ENCODE measurements around the gene IL16. TPM values are rescaled to one million over a fixed set of nuclear protein-coding genes. Genes with fewer than 3 reads are reported as not detected.
"Not testable (repeated sequence)": the region's sequence is repeated elsewhere in the genome, so short reads cannot be mapped to it uniquely, and the experiment has no call there.

IL16 gene
- total RNA-seq, 1 donor from 2014 or later, result 2.5 TPM

DNA sequence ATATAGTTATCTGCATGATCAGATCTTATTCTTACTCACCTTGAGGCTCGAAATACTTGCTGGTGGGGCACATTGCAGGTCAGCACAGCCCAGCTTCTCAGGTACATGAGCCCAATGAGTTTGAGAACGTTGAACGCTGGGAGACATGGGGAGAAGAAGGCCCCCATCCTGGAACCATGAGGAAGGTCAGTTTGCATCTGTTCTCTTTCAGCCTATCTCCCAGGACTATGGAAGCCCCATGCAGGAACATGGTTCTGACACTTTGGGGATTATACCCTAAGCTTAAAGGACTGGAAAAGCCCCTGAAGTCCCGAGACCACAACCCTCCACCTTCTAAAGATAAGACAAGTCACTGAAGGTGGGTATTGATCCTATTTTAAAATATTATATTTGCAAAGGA, 144.7 kb downstream of the IL16 start:
- intact Hi-C loops (cut with DNase I), result no loop called here

DNA sequence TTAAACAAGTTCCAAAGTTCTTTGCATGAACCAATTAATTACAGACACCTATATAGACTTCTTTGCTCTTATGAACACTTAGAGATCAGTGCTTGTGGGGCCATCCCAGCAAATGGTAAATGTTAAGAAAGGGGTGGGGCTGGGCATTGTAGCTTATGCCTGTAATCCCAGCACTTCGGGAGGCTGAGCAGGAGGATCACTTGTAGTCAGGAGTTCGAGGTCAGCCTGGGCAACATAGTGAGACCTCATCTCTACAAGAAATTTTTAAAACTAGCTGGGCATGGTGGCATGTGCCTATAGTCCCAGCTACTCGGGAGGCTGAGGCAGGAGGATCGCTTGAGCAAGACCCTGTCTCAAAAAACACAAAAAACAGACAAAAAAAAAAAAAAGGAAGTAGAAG, 146.7 kb downstream of the IL16 start:
- intact Hi-C loops (cut with DNase I), result no loop called here
- no peak for DNase-seq (ENCODE audit: low spot score)

More for the DNA sequence above, 144.7 kb downstream of the IL16 start:
- DNase-seq (ENCODE audit: low spot score), result no peak

DNA sequence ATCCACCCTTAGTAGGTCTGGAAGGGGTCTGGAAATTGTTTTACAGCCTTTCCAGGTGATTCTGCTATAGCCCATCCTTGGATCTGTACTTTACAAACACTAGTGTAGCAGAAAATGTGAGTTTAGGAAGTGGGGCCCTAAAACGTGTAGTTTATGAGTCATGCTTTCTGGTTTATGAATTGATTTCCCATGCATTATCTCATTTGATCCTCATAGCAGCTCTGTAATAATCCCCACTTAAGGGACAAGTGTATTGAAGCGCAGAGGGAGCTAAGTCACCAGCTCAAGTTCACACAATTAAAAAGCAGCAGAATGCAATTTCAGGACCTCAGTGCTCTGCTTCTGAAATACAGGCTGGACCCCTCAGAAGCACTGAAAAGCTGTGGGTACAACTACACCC, 149.9 kb downstream of the IL16 start:
- DNase-seq (ENCODE audit: low spot score), result no peak
- intact Hi-C loops (cut with DNase I), result no loop called here

DNA sequence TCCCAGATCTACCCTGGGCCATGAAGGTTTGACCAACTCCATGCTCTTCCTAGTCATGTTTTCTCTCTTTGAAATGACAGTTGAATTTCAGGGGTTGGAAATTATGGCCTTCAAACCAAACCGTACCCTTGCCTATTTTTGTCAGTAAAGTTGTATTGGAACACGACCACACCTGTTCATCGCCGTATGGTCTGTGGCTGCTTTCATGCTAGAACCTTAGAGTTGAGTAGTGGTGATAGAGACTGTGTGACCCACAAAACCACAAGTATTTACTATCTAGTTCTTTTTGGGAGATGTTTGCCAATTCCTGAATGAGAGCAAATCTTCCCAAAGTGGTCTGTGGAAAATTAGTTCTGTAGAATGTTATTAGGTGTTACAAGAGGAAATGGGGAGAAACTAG, 151.2 kb downstream of the IL16 start:
- intact Hi-C loops (cut with DNase I), result no loop called here
- no peak for DNase-seq (ENCODE audit: low spot score)

DNA sequence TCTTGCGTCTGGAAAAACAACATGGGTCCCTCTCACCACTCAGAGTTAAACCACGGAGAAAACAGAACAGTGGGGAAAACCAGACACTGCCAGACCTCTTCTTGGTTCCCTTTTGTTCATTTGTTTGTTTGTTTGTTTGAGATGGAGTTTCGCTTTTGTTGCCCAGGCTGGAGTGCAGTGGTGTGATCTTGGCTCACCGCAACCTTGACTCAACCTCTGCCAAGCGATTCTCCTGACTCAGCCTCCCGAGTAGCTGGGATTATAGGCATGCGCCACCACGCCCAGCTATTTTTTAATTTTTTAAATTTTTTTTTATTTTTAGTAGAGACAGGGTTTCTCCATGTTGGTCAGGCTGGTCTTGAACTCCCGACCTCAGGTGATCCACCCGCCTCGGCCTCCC, 152.0 kb downstream of the IL16 start:
- DNase-seq (ENCODE audit: low spot score); intact Hi-C loops (cut with DNase I): not testable (repeated sequence)

DNA sequence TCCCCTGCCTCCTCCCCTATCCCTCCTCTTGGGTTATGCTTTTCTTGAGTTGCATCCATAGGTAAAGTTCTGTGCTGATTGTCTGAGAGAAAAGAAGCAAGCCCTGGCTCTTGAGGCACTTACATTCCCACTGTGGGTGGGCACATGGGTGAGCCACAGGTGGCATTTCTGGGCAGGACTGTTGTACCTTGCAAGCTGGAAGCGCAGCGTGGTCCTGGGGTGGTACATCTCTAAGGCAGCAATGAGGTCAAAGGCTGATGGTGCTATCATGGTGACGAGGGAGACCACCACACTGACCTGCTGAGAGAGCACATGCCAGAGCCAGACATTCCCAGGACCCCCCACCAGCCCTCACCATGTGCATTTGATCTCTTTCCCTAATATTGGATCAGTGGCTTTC, 152.6 kb downstream of the IL16 start:
- intact Hi-C loops (cut with DNase I), result no loop called here
- no peak for DNase-seq (ENCODE audit: low spot score)

DNA sequence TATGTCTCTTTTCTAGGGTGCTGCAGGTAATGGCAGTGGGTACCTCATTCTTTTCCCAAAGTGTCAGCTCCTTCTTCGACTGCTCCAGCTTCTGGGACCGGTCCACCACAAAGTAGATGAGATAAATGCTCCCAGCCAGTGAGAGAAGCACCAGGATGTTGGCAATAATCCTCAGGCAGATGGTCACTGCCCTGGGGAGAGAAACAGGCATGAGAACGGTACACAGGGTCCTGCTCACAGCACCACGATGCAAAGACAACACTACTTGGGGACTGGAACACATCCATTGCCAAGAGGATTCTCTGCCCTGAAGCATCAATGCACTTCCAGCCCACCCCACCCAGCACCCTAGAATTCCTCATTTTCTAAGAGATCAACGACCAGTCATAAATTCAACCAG, 155.0 kb downstream of the IL16 start:
- DNase-seq (ENCODE audit: low spot score), result no peak
- intact Hi-C loops (cut with DNase I), result no loop called here

DNA sequence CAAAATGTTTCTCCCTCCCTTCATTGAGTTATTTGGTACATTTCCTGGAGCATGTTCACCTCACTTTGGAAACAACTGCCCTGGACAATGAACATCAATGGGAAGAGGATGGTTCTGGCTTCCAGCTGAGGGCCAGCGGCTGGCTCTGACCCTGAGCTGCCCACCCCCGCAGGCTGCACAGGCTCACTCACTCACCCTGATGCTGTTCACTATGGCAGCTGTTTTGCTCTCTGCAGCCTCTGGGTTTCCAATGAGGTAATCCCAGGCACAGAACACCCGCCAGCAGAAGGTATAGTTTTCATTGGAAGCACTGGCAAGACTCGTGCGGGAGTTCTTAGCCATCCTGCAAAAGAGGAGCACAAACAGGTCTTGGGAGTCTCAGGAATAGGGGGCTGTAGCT, 159.6 kb downstream of the IL16 start:
- intact Hi-C loops (cut with DNase I), result no loop called here
- no peak for DNase-seq (ENCODE audit: low spot score)

DNA sequence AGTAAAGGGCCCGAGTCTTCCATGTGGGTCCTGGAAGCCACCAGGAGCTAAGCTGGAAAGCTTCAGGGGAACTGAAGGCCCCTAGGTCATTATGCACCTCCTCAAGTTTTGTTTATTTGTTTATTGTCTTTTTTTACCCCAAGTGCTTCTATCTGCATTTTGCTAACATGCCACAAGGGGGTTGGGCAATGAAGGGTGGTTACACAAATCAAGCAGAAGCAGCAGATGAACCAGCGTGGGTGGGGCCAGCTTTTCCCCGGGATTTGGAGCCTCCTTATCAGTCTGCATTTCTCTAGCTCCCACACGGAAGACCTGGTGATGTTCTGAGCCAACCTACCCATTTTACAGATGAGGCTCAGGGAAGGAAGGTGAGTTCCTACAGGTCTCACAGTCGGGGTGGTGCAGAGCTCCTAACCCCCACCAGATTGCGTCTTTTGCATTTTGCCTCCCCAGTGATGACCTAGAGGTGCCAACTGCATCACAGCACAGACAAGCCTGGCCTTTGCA, 160.6 kb downstream of the IL16 start:
- intact Hi-C loops (cut with DNase I), result no loop called here
- no peak for DNase-seq (ENCODE audit: low spot score)

DNA sequence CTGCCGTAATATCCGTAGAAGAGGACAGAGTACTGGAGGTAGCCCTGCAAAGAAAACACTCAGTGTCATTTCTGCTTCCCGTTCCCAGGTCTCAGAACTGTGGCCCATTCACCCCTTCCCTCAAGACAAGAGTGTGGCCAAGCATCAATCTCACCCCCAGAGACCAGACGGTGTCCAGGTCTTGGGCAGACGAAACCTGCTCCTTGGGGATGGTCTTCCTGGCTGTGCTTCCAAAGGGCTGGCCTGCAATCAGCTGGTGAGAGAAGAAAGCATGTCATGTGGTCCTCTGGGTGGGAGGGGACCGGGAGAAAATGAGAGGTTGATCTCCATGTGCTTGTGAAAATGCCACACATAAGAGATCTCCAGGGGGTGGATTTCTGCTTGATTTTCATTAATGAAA, 161.6 kb downstream of the IL16 start:
- no peak for DNase-seq (ENCODE audit: low spot score)
- intact Hi-C loops (cut with DNase I), result no loop called here

DNA sequence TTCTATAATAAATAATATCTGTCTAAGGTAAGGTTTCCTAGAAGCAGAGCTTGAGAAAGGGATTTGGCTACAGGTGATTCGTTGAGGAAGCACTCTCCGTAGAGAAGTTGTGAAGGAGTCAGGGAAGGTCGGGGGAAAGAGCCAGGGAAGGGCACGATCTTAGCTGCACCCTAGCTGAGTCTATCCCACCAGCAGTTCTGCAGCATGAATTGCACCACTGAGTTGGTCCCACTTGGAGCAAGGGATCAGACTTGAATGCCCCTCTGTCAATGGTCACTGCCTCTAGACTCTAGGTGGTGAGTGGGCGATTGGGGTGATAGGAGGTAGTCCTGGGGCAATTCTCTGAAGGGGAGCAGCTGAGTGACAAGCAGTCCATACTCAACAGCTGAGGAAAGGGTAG, 163.8 kb downstream of the IL16 start:
- DNase-seq (ENCODE audit: low spot score), result no peak
- intact Hi-C loops (cut with DNase I), result no loop called here

DNA sequence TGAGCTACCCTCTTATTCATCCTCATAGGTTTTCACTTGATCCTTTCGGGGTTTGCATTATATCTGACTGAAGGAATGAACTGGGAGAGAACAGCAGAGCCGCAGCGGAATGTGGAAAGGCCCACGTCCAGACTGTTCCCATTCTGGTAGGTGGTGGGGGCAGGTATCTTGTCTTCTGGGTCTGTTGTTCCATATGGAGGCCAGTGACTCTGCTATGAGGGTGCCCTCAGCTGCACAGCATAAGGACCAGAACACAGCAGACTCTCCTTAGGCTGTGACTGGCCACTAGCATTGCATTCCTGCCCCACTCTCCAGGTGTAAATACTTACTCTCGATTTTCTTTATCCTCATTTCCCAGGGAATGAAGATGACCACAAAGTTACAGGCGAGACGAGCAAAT, 165.2 kb downstream of the IL16 start:
- intact Hi-C loops (cut with DNase I), result no loop called here
- no peak for DNase-seq (ENCODE audit: low spot score)

DNA sequence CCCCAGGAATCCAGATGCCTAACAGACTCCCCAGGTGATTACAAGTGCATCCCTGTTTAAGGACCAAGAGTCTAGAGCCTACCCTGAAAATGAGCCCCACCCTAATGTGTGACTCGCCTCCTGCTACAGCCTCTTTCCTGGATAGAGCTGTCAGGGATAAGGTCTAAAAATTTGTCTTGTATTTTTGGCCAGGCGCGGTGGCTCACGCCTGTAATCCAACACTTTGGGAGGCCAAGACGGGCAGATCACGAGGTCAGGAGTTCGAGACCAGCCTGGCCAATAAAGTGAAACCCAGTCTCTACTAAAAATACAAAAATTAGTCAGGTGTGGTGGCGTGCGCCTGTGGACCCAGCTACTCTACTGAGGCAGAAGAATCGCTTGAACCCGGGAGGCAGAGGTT, 166.1 kb downstream of the IL16 start:
- DNase-seq (ENCODE audit: low spot score), result no peak
- intact Hi-C loops (cut with DNase I), result no loop called here

DNA sequence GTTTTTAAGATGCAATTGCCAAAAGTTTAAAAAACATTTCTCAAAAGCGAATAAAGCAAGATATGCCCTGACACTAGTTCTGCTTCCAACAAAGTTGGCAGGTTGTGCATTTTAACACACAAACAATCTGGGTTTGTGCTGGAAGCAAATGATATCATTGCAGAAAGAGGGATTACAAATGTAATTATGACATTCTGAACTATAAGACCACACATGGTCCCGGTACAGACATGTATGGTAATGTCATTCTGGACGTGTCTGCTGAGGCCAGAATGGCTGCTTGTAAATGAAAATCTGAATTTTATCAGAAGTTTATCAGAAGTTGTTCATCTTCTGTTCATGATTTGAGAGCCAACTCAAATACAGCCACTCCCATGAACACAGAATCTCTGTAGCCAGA, 166.6 kb downstream of the IL16 start:
- no peak for DNase-seq (ENCODE audit: low spot score)
- intact Hi-C loops (cut with DNase I), result no loop called here

Other genes with a start within 250 kb of the IL16 start
- gene MESD, start 207.1 kb upstream of the IL16 start, total RNA-seq, result 12.5 TPM
- 7.3 TPM for gene TLNRD1, start 196.0 kb upstream of the IL16 start, total RNA-seq
- gene CFAP161, start 62.6 kb upstream of the IL16 start, total RNA-seq, result 1.7 TPM
- 1.3 TPM for gene STARD5, start 127.3 kb downstream of the IL16 start, total RNA-seq
- gene TMC3, start 177.3 kb downstream of the IL16 start, total RNA-seq, result not detected